ENCODE results near the gene ACOT11.
A peak's percentile ranks its signal among the peaks of the same experiment; 100 is the strongest.

ACOT11 gene

GRCh38 chr1:54543729-54544496, 4.1 kb upstream of the ACOT11 start:
- ATAC-seq (replicated peaks) (no peak), DNase-seq (no peak)
- Mint-ChIP-seq H3K4me3 (no peak overlapping the region), H3K4me1 (ENCODE audit: low read depth in 2 of 2) (peaks cover 10 to 12% of the 10 kb centered on the region in 2 donors), H3K36me3 (ENCODE audit: insufficient read depth) (peaks cover 4% of the 10 kb centered on the region), H3K27ac (no peak overlapping the region), H3K27me3 (no peaks in the 10 kb centered on the region), H3K9me3 (no peaks in the 10 kb centered on the region)

- ATAC-seq (replicated peaks) (no peak), DNase-seq (no peak)
- no peaks in the 10 kb centered on the region for H3K27me3 Mint-ChIP-seq
- no peaks in the 10 kb centered on the region for H3K9me3 Mint-ChIP-seq
- H3K4me3 Mint-ChIP-seq: no peak overlapping the region
- H3K36me3 Mint-ChIP-seq (ENCODE audit: insufficient read depth): peaks cover 4% of the 10 kb centered on the region
- peaks cover 10 to 12% of the 10 kb centered on the region in 2 donors for H3K4me1 Mint-ChIP-seq (ENCODE audit: low read depth in 2 of 2)
- H3K27ac Mint-ChIP-seq: no peak overlapping the region
Measured at GRCh38 chr1:54545916-54546635, 2.0 kb upstream of the ACOT11 start.

- peaks cover 9 to 10% of the 10 kb centered on the region in 2 donors for H3K4me1 Mint-ChIP-seq (ENCODE audit: low read depth in 2 of 2)
- ATAC-seq (replicated peaks) (no peak), DNase-seq (no peak)
- H3K27me3 Mint-ChIP-seq: no peaks in the 10 kb centered on the region
- H3K27ac Mint-ChIP-seq: no peak overlapping the region
- peaks cover 4% of the 10 kb centered on the region for H3K36me3 Mint-ChIP-seq (ENCODE audit: insufficient read depth)
- H3K9me3 Mint-ChIP-seq: no peaks in the 10 kb centered on the region
- H3K4me3 Mint-ChIP-seq: no peak overlapping the region
Measured at GRCh38 chr1:54546651-54547401, 1.2 kb upstream of the ACOT11 start.

- H3K27ac Mint-ChIP-seq: peak overlapping the region; percentile 14 to 68
- no peaks in the 10 kb centered on the region for H3K36me3 Mint-ChIP-seq (ENCODE audit: insufficient read depth)
- H3K9me3 Mint-ChIP-seq: no peaks in the 10 kb centered on the region
- no peaks in the 10 kb centered on the region for H3K27me3 Mint-ChIP-seq
- H3K4me3 Mint-ChIP-seq: no peak overlapping the region
- H3K4me1 Mint-ChIP-seq (ENCODE audit: low read depth in 2 of 2): no peaks in the 10 kb centered on the region
- DNase-seq (no peak), ATAC-seq (replicated peaks) (no peak)
Measured at GRCh38 chr1:54548389-54549044, 489 bp downstream of the ACOT11 start.

DNA sequence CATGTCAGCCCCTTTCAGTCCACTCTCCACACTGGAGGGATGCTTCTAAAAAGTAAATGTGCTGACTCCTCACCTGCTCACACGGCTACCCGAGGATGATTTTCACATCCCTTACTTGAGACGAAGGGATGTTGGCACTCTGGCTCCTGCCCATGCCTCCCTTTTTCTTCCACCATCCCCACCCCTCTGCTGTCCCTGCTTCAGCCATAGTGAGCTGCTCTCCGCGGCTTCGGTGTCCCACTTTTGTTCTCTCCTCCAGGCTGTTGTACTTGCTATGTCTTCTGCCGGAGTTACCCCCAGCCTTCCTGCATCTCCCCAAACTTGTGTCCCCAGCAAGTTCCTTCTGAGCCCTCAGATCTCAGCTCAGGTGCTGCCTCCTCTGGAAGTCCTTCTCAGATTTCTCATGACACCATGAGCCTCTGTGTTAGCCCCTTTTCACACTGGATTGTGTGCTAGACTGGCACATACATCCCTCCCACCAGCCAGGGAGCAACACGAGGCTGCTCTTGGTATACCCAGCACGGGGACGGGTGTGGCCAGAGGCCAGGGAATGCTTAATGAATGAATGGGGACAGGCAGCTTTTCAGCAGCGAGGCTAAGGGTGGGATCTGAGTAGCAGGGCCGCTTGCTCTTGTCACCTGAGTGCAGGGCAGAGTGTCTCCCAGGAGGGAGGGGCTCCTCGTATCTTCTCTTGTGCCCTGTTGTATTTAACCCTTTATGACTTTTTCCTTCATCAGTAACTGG, 1.3 kb downstream of the ACOT11 start:
- H3K36me3 Mint-ChIP-seq (ENCODE audit: insufficient read depth): no peaks in the 10 kb centered on the region
- ATAC-seq (replicated peaks): no peak
- no peak for DNase-seq
- H3K4me3 Mint-ChIP-seq: no peak overlapping the region
- H3K4me1 Mint-ChIP-seq (ENCODE audit: low read depth in 2 of 2): no peaks in the 10 kb centered on the region
- H3K27ac Mint-ChIP-seq: no peak overlapping the region
- H3K27me3 Mint-ChIP-seq: no peaks in the 10 kb centered on the region
- H3K9me3 Mint-ChIP-seq: no peaks in the 10 kb centered on the region

DNA sequence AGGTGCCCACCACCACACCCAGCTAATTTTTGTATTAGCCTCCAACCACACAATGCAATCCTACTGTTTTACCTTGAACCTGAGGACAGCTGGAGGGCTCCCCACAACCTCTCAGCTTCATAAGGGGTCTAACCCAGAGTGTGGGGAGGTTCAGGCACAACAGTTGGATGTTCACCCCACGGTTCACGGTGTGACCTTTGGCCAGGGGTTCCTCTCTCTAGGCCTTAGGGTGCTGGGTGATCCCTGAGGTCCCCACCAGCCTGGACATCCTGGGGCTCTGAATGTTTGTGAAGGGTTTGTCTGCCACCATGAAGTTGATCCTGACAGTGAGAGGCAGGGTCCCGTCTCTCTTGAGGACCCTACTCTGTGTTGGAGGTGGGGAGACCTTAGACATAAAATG, 3.9 kb downstream of the ACOT11 start:
- ATAC-seq (replicated peaks) (no peak), DNase-seq (no peak)
- Mint-ChIP-seq H3K27ac (no peak overlapping the region), H3K27me3 (no peaks in the 10 kb centered on the region), H3K9me3 (no peaks in the 10 kb centered on the region), H3K4me3 (no peak overlapping the region), H3K4me1 (ENCODE audit: low read depth in 2 of 2) (no peaks in the 10 kb centered on the region), H3K36me3 (ENCODE audit: insufficient read depth) (no peaks in the 10 kb centered on the region)

- Mint-ChIP-seq H3K9me3 (no peaks in the 10 kb centered on the region), H3K27ac (no peak overlapping the region), H3K36me3 (ENCODE audit: insufficient read depth) (no peaks in the 10 kb centered on the region), H3K4me3 (no peak overlapping the region), H3K27me3 (peaks cover 6 to 9% of the 10 kb centered on the region in 2 donors), H3K4me1 (ENCODE audit: low read depth in 2 of 2) (no peaks in the 10 kb centered on the region)
- DNase-seq (no peak), ATAC-seq (replicated peaks) (no peak)
Measured at GRCh38 chr1:54553602-54554313, 5.7 kb downstream of the ACOT11 start.

- no peak for ATAC-seq (replicated peaks)
- H3K4me3 Mint-ChIP-seq: no peak overlapping the region
- no peak overlapping the region for H3K27ac Mint-ChIP-seq
- no peaks in the 10 kb centered on the region for H3K4me1 Mint-ChIP-seq (ENCODE audit: low read depth in 2 of 2)
- H3K9me3 Mint-ChIP-seq: no peaks in the 10 kb centered on the region
- no peak for DNase-seq
- H3K27me3 Mint-ChIP-seq: peaks cover 6 to 9% of the 10 kb centered on the region in 2 donors
- no peaks in the 10 kb centered on the region for H3K36me3 Mint-ChIP-seq (ENCODE audit: insufficient read depth)
Measured at GRCh38 chr1:54556110-54556509, 8.1 kb downstream of the ACOT11 start.

DNA sequence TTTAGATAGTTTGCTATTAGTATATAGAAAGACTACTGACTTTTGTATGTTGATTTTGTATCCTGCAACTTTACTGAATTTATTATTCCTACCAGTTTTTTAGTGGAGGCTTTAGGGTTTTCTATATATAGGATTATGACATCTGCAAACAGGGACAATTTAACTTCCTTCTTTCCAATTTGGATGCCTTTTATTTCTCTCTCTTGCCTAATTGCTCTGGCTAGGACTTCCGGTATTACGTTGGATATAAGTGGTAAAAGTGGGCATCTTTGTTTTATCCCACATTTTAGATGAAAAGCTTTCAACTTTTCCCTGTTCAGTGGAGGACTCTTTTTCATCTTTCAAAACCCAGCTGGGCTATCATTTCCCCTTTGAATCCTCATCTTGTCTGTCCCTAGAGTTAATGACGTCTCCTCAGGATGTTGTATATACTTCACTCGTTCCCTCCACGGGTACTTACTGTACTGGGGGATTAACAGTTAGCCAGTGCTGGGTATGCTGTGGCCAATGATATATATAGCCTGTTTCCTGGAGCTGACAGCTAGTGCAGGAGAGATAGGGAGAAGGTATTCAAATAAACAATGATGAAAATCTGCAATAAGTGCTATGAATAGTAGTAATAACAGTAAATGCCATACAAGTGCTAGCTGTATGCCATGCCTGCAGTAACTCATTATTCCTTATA, 9.8 kb downstream of the ACOT11 start:
- no peak for DNase-seq
- Mint-ChIP-seq H3K4me1 (ENCODE audit: low read depth in 2 of 2) (no peaks in the 10 kb centered on the region), H3K27ac (no peak overlapping the region), H3K9me3 (no peaks in the 10 kb centered on the region), H3K27me3 (peaks cover 6 to 9% of the 10 kb centered on the region in 2 donors), H3K4me3 (no peak overlapping the region), H3K36me3 (ENCODE audit: insufficient read depth) (no peaks in the 10 kb centered on the region)
- no peak for ATAC-seq (replicated peaks)

DNA sequence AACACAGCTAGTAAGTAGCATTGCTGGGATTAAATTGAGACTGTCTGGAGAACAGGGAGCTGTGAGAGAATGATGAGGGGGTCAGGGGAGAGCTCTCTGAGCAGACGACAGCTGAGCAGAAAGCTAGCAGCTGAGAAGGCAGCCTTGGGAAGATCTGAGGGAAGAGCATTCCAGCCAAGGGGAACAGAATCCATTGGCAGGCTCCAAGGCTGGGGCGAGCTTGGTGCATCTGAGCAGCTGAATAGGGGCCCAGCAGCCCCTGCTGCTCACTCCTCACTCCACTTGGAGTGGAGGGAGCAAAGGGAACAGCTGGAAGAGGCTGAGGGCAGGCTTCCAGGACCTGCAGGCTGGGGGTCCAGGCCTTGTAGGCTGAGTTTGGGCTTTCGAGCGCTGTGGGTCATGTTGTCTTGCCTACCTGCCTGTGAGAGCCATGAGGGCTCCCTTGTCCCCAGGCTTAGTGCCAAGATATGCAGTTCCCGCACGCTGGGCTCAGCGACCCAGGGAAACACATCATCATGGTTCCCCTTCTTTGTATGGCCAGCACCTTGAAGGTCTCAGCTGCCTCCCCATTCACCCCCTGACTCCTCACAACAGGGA, 10.5 kb downstream of the ACOT11 start:
- Mint-ChIP-seq H3K4me1 (ENCODE audit: low read depth in 2 of 2) (no peaks in the 10 kb centered on the region), H3K27ac (no peak overlapping the region), H3K27me3 (peaks cover 6 to 9% of the 10 kb centered on the region in 2 donors), H3K9me3 (no peaks in the 10 kb centered on the region), H3K4me3 (no peak overlapping the region), H3K36me3 (ENCODE audit: insufficient read depth) (no peaks in the 10 kb centered on the region)
- no peak for ATAC-seq (replicated peaks)
- no peak for DNase-seq

DNA sequence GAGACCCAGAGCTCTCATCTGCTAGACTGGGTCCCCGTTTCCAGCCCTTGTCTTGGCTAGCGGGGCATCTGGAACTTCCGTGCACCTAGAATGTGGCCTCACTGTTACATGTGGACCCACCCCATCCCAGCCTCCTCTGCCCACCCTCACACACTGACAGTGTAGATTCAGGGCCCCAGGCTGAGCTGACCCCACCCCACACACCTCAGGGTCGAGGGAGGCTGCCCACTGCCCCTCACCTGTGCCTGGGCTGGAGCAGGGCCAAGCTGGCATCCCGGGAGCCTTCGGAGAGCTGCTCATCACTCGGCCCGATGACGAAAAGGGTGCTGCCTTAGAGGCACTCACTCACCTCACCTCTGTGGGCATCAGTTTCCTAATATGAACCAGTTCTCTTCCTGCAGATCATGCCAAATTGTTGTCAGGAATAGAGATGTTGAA, 11.1 kb downstream of the ACOT11 start:
- ATAC-seq (replicated peaks) (no peak), DNase-seq (no peak)
- no peaks in the 10 kb centered on the region for H3K36me3 Mint-ChIP-seq (ENCODE audit: insufficient read depth)
- H3K27ac Mint-ChIP-seq: no peak overlapping the region
- peaks cover 6 to 9% of the 10 kb centered on the region in 2 donors for H3K27me3 Mint-ChIP-seq
- H3K4me3 Mint-ChIP-seq: no peak overlapping the region
- no peaks in the 10 kb centered on the region for H3K4me1 Mint-ChIP-seq (ENCODE audit: low read depth in 2 of 2)
- H3K9me3 Mint-ChIP-seq: no peaks in the 10 kb centered on the region

Measured in effector memory CD8-positive, alpha-beta T cell (primary cell).